HG02884 (cell line): ENCODE data around the gene GBX2.

Experiments used
- ATAC-seq: cut with Tn5 transposase; IDR thresholded peaks from one replicate; pipeline ENCODE4 v1.9.1; 2021; ENCODE audit warnings: mild to moderate bottlenecking, moderate library complexity; ENCODE audit not compliant: unreplicated experiment

Gene GBX2

GRCh38 chr2:236184701-236185100 lies 16.5 kb upstream of the GBX2 start:
- ATAC-seq: no peak

GRCh38 chr2:236180831-236181453 lies 12.8 kb upstream of the GBX2 start:
- no peak for ATAC-seq

- ATAC-seq: no peak
These were observed 12.1 kb upstream of the GBX2 start for GRCh38 chr2:236180076-236180816.

- no peak for ATAC-seq
These were observed 11.3 kb upstream of the GBX2 start for GRCh38 chr2:236179236-236180075.

GRCh38 chr2:236178890-236179235 lies 10.7 kb upstream of the GBX2 start:
- no peak for ATAC-seq

GRCh38 chr2:236177967-236178889 lies 10.0 kb upstream of the GBX2 start:
- ATAC-seq: no peak

- ATAC-seq: no peak
These were observed 9.4 kb upstream of the GBX2 start for GRCh38 chr2:236177604-236177966.

GRCh38 chr2:236176951-236177350 lies 8.8 kb upstream of the GBX2 start:
- no peak for ATAC-seq

GRCh38 chr2:236176417-236176816 lies 8.2 kb upstream of the GBX2 start:
- no peak for ATAC-seq

- no peak for ATAC-seq
These were observed 7.5 kb upstream of the GBX2 start for GRCh38 chr2:236175548-236176150.

- no peak for ATAC-seq
These were observed 5.8 kb upstream of the GBX2 start for GRCh38 chr2:236173729-236174607.

GRCh38 chr2:236173036-236173728 lies 5.0 kb upstream of the GBX2 start:
- ATAC-seq: no peak

GRCh38 chr2:236172255-236173035 lies 4.3 kb upstream of the GBX2 start:
- no peak for ATAC-seq

- no peak for ATAC-seq
These were observed 3.6 kb upstream of the GBX2 start for GRCh38 chr2:236171680-236172254.

- ATAC-seq: no peak
These were observed 3.0 kb upstream of the GBX2 start for GRCh38 chr2:236171181-236171679.

GRCh38 chr2:236170590-236171165 lies 2.5 kb upstream of the GBX2 start:
- ATAC-seq: no peak
